ENCODE results near the gene MYMK.

DNA sequence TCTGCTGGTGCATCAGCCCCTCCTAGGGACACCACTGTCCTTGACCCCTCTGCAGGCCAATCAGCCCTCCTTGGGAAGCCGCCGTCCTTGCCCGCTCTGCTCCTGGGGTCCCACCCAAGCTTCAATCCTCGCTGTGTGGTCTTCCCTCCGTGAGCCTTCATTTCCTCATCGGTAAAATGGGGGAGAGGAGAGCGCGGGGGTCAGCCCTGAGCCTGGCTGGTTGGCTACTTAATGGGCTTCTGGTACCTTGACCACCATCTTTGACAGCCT lies 33.2 kb downstream of the MYMK start:
- TF ChIP-seq, protein P1, sequence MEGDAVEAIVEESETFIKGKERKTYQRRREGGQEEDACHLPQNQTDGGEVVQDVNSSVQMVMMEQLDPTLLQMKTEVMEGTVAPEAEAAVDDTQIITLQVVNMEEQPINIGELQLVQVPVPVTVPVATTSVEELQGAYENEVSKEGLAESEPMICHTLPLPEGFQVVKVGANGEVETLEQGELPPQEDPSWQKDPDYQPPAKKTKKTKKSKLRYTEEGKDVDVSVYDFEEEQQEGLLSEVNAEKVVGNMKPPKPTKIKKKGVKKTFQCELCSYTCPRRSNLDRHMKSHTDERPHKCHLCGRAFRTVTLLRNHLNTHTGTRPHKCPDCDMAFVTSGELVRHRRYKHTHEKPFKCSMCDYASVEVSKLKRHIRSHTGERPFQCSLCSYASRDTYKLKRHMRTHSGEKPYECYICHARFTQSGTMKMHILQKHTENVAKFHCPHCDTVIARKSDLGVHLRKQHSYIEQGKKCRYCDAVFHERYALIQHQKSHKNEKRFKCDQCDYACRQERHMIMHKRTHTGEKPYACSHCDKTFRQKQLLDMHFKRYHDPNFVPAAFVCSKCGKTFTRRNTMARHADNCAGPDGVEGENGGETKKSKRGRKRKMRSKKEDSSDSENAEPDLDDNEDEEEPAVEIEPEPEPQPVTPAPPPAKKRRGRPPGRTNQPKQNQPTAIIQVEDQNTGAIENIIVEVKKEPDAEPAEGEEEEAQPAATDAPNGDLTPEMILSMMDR (IDR thresholded peaks at IDR 0.05): no peak
- TF ChIP-seq POLR2A (IDR thresholded peaks at IDR 0.05): no peak
